Gastroesophageal sphincter (tissue), 3 donors: ENCODE measurements around the gene ARHGEF11.

Experiments
- EP300 ChIP-seq: sonication (generic); formaldehyde crosslinking; IDR thresholded peaks from one replicate; pipeline ENCODE4 v1.6.1; 2017; ENCODE audit warnings: antibody characterized with exemption, mild to moderate bottlenecking
- POLR2A ChIP-seq, 2 donors: fragments of 450-650 bp; IDR thresholded peaks; one replicate each; pipeline ENCODE4 v1.6.1; 2017; ENCODE audit warnings: antibody characterized with exemption in 2 of 2, mild to moderate bottlenecking in 2 of 2, moderate library complexity in 1 of 2
- POLR2AphosphoS5 ChIP-seq: sonication (generic); formaldehyde crosslinking; IDR thresholded peaks from one replicate; pipeline ENCODE4 v1.6.1; 2017; ENCODE audit warnings: antibody characterized with exemption
- TF ChIP-seq, protein P1 (sequence below), 4 experiments: fragments of 200-600 bp in 2 of 4; fragments of 450-650 bp in 2 of 4; sonication (generic) in 1 of 4; IDR thresholded peaks; one replicate each; pipeline ENCODE4 v1.5.1; 2017 to 2019; ENCODE audit warnings: antibody characterized with exemption in 4 of 4, mild to moderate bottlenecking in 2 of 4, moderate library complexity in 2 of 4

- TF ChIP-seq, protein P1, sequence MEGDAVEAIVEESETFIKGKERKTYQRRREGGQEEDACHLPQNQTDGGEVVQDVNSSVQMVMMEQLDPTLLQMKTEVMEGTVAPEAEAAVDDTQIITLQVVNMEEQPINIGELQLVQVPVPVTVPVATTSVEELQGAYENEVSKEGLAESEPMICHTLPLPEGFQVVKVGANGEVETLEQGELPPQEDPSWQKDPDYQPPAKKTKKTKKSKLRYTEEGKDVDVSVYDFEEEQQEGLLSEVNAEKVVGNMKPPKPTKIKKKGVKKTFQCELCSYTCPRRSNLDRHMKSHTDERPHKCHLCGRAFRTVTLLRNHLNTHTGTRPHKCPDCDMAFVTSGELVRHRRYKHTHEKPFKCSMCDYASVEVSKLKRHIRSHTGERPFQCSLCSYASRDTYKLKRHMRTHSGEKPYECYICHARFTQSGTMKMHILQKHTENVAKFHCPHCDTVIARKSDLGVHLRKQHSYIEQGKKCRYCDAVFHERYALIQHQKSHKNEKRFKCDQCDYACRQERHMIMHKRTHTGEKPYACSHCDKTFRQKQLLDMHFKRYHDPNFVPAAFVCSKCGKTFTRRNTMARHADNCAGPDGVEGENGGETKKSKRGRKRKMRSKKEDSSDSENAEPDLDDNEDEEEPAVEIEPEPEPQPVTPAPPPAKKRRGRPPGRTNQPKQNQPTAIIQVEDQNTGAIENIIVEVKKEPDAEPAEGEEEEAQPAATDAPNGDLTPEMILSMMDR (IDR thresholded peaks at IDR 0.05): no peak
- TF ChIP-seq POLR2A (IDR thresholded peaks at IDR 0.05) (no peak), EP300 (no peak), POLR2AphosphoS5 (no peak)
Observed at GRCh38 chr1:156933136-156933535, 112.4 kb downstream of the ARHGEF11 start.
